Measurements from ENCODE around the gene GBE1.

Gene GBE1

GRCh38 chr3:81650187-81650586 lies 111.3 kb downstream of the GBE1 start:
- no peak for DNase-seq (ENCODE audit: low read depth in 2 of 2)

GRCh38 chr3:81645248-81645647 lies 116.2 kb downstream of the GBE1 start:
- DNase-seq (ENCODE audit: low read depth in 2 of 2), result no peak
- TF ChIP-seq CTCF (IDR thresholded peaks at IDR 0.05; ENCODE audit: low read depth, low read length), result no peak
- H3K4me3 ChIP-seq (replicated peaks in 1 of 2; ENCODE audit: low read depth in 2 of 2, low read length in 2 of 2), result no peak overlapping the region

More at GRCh38 chr3:81650187-81650586, 111.3 kb downstream of the GBE1 start:
- H3K4me3 ChIP-seq (replicated peaks in 1 of 2; ENCODE audit: low read depth in 2 of 2, low read length in 2 of 2), result no peak overlapping the region
- no peak for TF ChIP-seq CTCF (IDR thresholded peaks at IDR 0.05; ENCODE audit: low read depth, low read length)

- H3K4me3 ChIP-seq (replicated peaks in 1 of 2; ENCODE audit: low read depth in 2 of 2, low read length in 2 of 2), result no peak overlapping the region
- no peak for TF ChIP-seq CTCF (IDR thresholded peaks at IDR 0.05; ENCODE audit: low read depth, low read length)
- DNase-seq (ENCODE audit: low read depth in 2 of 2), result peak; percentile 46 to 48
These were observed 117.7 kb downstream of the GBE1 start for GRCh38 chr3:81643721-81644120.

GRCh38 chr3:81638480-81638879 lies 123.0 kb downstream of the GBE1 start:
- H3K4me3 ChIP-seq (replicated peaks in 1 of 2; ENCODE audit: low read depth in 2 of 2, low read length in 2 of 2), result no peak overlapping the region
- DNase-seq (ENCODE audit: low read depth in 2 of 2), result no peak
- no peak for TF ChIP-seq CTCF (IDR thresholded peaks at IDR 0.05; ENCODE audit: low read depth, low read length)

- H3K4me3 ChIP-seq (replicated peaks in 1 of 2; ENCODE audit: low read depth in 2 of 2, low read length in 2 of 2), result no peak overlapping the region
- no peak for TF ChIP-seq CTCF (IDR thresholded peaks at IDR 0.05; ENCODE audit: low read depth, low read length)
- DNase-seq (ENCODE audit: low read depth in 2 of 2), result no peak
These were observed 128.8 kb downstream of the GBE1 start for GRCh38 chr3:81632659-81633058.

GRCh38 chr3:81624756-81625155 lies 136.7 kb downstream of the GBE1 start:
- H3K4me3 ChIP-seq (replicated peaks in 1 of 2; ENCODE audit: low read depth in 2 of 2, low read length in 2 of 2), result no peak overlapping the region
- TF ChIP-seq CTCF (IDR thresholded peaks at IDR 0.05; ENCODE audit: low read depth, low read length), result no peak
- no peak for DNase-seq (ENCODE audit: low read depth in 2 of 2)

- DNase-seq (ENCODE audit: low read depth in 2 of 2), result peak in 1 of 2 donors; percentile 57
- no peak overlapping the region for H3K4me3 ChIP-seq (replicated peaks in 1 of 2; ENCODE audit: low read depth in 2 of 2, low read length in 2 of 2)
- no peak for TF ChIP-seq CTCF (IDR thresholded peaks at IDR 0.05; ENCODE audit: low read depth, low read length)
These were observed 139.1 kb downstream of the GBE1 start for GRCh38 chr3:81622395-81622794.
